Duodenal mucosa (tissue), 2 donors: ENCODE results near the gene NDUFC2.
"Not testable (repeated sequence)": the region's sequence is repeated elsewhere in the genome, so short reads cannot be mapped to it uniquely, and the experiment has no call there.

Source experiments
- H3K27ac ChIP-seq: one replicate; pipeline ENCODE4 v1.7.0; 2013; ENCODE audit warnings: low read depth, low read length
- H3K27me3 ChIP-seq, 2 donors: one replicate each; pipeline ENCODE4 v1.7.0; 2013; ENCODE audit warnings: low read length in 2 of 2, control low read depth in 1 of 2; ENCODE audit not compliant: insufficient read depth in 2 of 2, control insufficient read depth in 1 of 2
- H3K36me3 ChIP-seq, 2 donors: one replicate each; pipeline ENCODE4 v1.7.0; 2013; ENCODE audit warnings: low read length in 2 of 2, control low read depth in 1 of 2; ENCODE audit not compliant: insufficient read depth in 2 of 2, control insufficient read depth in 1 of 2
- H3K4me1 ChIP-seq, 2 donors: one replicate each; pipeline ENCODE4 v1.7.0; 2013; ENCODE audit warnings: low read length in 2 of 2, control low read depth in 1 of 2; ENCODE audit not compliant: insufficient read depth in 2 of 2, control insufficient read depth in 1 of 2
- H3K4me3 ChIP-seq, 2 donors: one replicate each; pipeline ENCODE4 v1.7.0; 2013; ENCODE audit warnings: low read length in 2 of 2, low read depth in 1 of 2
- H3K9ac ChIP-seq, 2 donors: one replicate each; pipeline ENCODE4 v1.7.0; 2013; ENCODE audit warnings: low read length in 2 of 2, low read depth in 1 of 2
- H3K9me3 ChIP-seq, 2 donors: one replicate each; pipeline ENCODE4 v1.7.0; 2013; ENCODE audit warnings: low read length in 2 of 2, control low read depth in 1 of 2; ENCODE audit not compliant: control insufficient read depth in 1 of 2

NDUFC2 gene

GRCh38 chr11:78099666-78100065 lies 20.0 kb upstream of the NDUFC2 start:
- no peak overlapping the region for H3K4me3 ChIP-seq
- no peaks in the 10 kb centered on the region for H3K9me3 ChIP-seq
- H3K36me3 ChIP-seq: peaks cover 11 to 29% of the 10 kb centered on the region in 2 donors
- no peaks in the 10 kb centered on the region for H3K27me3 ChIP-seq
- no peak overlapping the region for H3K27ac ChIP-seq
- no peaks in the 10 kb centered on the region for H3K4me1 ChIP-seq
- no peak overlapping the region for H3K9ac ChIP-seq

GRCh38 chr11:78097666-78098385 lies 18.2 kb upstream of the NDUFC2 start:
- H3K27ac ChIP-seq: no peak overlapping the region

GRCh38 chr11:78094250-78094649 lies 14.6 kb upstream of the NDUFC2 start:
- Histone ChIP-seq H3K27ac (no peak overlapping the region), H3K9ac (no peak overlapping the region), H3K36me3 (peaks cover 1 to 6% of the 10 kb centered on the region in 2 donors), H3K27me3 (no peaks in the 10 kb centered on the region), H3K4me1 (peaks cover 3 to 5% of the 10 kb centered on the region in 2 donors), H3K9me3 (no peaks in the 10 kb centered on the region), H3K4me3 (no peak overlapping the region)

More at GRCh38 chr11:78097666-78098385, 18.2 kb upstream of the NDUFC2 start:
- no peaks in the 10 kb centered on the region for H3K4me1 ChIP-seq
- no peak overlapping the region for H3K9ac ChIP-seq
- H3K4me3 ChIP-seq: no peak overlapping the region
- H3K36me3 ChIP-seq: peaks cover 11 to 29% of the 10 kb centered on the region in 2 donors
- no peaks in the 10 kb centered on the region for H3K9me3 ChIP-seq
- no peaks in the 10 kb centered on the region for H3K27me3 ChIP-seq

- not testable (repeated sequence) for H3K36me3 ChIP-seq, H3K27me3 ChIP-seq, H3K9me3 ChIP-seq, H3K4me1 ChIP-seq, H3K9ac ChIP-seq, H3K4me3 ChIP-seq, H3K27ac ChIP-seq
These were observed 6.9 kb upstream of the NDUFC2 start for GRCh38 chr11:78086521-78087074.

GRCh38 chr11:78085972-78086371 lies 6.3 kb upstream of the NDUFC2 start:
- no peak overlapping the region for H3K9ac ChIP-seq
- no peaks in the 10 kb centered on the region for H3K9me3 ChIP-seq
- no peak overlapping the region for H3K27ac ChIP-seq
- no peaks in the 10 kb centered on the region for H3K27me3 ChIP-seq
- H3K4me1 ChIP-seq: peaks cover 0 to 3% of the 10 kb centered on the region in 2 donors
- H3K36me3 ChIP-seq: no peaks in the 10 kb centered on the region
- no peak overlapping the region for H3K4me3 ChIP-seq

- H3K4me1 ChIP-seq, H3K27me3 ChIP-seq, H3K9me3 ChIP-seq, H3K27ac ChIP-seq, H3K36me3 ChIP-seq, H3K4me3 ChIP-seq, H3K9ac ChIP-seq: not testable (repeated sequence)
These were observed 4.8 kb upstream of the NDUFC2 start for GRCh38 chr11:78084506-78084905.

- Histone ChIP-seq H3K36me3 (no peaks in the 10 kb centered on the region), H3K27ac (no peak overlapping the region), H3K4me1 (peaks cover 4 to 12% of the 10 kb centered on the region in 2 donors), H3K9me3 (no peaks in the 10 kb centered on the region), H3K27me3 (no peaks in the 10 kb centered on the region), H3K9ac (no peak overlapping the region), H3K4me3 (no peak overlapping the region)
These were observed 3.4 kb upstream of the NDUFC2 start for GRCh38 chr11:78083021-78083420.

GRCh38 chr11:78082146-78082545 lies 2.5 kb upstream of the NDUFC2 start:
- peaks cover 13 to 21% of the 10 kb centered on the region in 2 donors for H3K4me1 ChIP-seq
- no peaks in the 10 kb centered on the region for H3K27me3 ChIP-seq
- no peak overlapping the region for H3K4me3 ChIP-seq
- H3K9ac ChIP-seq: no peak overlapping the region
- no peak overlapping the region for H3K27ac ChIP-seq
- H3K36me3 ChIP-seq: no peaks in the 10 kb centered on the region
- no peaks in the 10 kb centered on the region for H3K9me3 ChIP-seq

GRCh38 chr11:78081583-78081982 lies 1.9 kb upstream of the NDUFC2 start:
- no peaks in the 10 kb centered on the region for H3K36me3 ChIP-seq
- H3K27ac ChIP-seq: no peak overlapping the region
- H3K4me3 ChIP-seq: no peak overlapping the region
- H3K4me1 ChIP-seq: peaks cover 19 to 27% of the 10 kb centered on the region in 2 donors
- no peaks in the 10 kb centered on the region for H3K27me3 ChIP-seq
- no peaks in the 10 kb centered on the region for H3K9me3 ChIP-seq
- H3K9ac ChIP-seq: no peak overlapping the region

- Histone ChIP-seq H3K4me3 (no peak overlapping the region), H3K27me3 (no peaks in the 10 kb centered on the region), H3K9me3 (no peaks in the 10 kb centered on the region), H3K9ac (no peak overlapping the region), H3K4me1 (peaks cover 21 to 31% of the 10 kb centered on the region in 2 donors), H3K36me3 (no peaks in the 10 kb centered on the region), H3K27ac (no peak overlapping the region)
These were observed 1.3 kb upstream of the NDUFC2 start for GRCh38 chr11:78080818-78081495.
